CD4-positive, alpha-beta T cell (primary cell): ENCODE measurements around the gene NOTO. TPM values are rescaled to one million over a fixed set of nuclear protein-coding genes. Genes with fewer than 3 reads are reported as not detected.

Experiments used
- ATAC-seq: fragments of 200-7000 bp; cut with Tn5 transposase; one replicate; pipeline ENCODE4 v1.10.0; 2022; ENCODE audit warnings: mild to moderate bottlenecking; ENCODE audit not compliant: poor library complexity
- CTCF ChIA-PET: fragments of 350-600 bp; sonication (Branson Sonifier 250); formaldehyde crosslinking; loops from one replicate; lab custom pipeline; 2021; ENCODE audit warnings: antibody characterized with exemption, inconsistent platforms; lab: Charles Lee
- POLR2A ChIA-PET: fragments of 350-600 bp; sonication (Branson Sonifier 250); formaldehyde crosslinking; loops from one replicate; lab custom pipeline; 2021; ENCODE audit warnings: antibody characterized with exemption, inconsistent platforms; lab: Charles Lee
- DNase-seq, 14 experiments: peaks; one replicate each; pipeline ENCODE4 v3.0.0-alpha.2; 2013 to 2020; ENCODE audit warnings: mixed read lengths in 2 of 14
- H3K27ac ChIP-seq, 2 donors: one replicate each; pipeline versions ENCODE4 v1.5.1 to v1.7.0; 2013; ENCODE audit warnings: low read length in 2 of 2, low read depth in 1 of 2, mild to moderate bottlenecking in 1 of 2
- H3K27me3 ChIP-seq, 2 experiments: 1 replicate in 1 of 2; 2 replicates in 1 of 2; pipeline versions ENCODE4 v1.6.1 to v1.7.0; 2013; ENCODE audit warnings: low read length in 2 of 2, control low read depth in 1 of 2, mild to moderate bottlenecking in 1 of 2, moderate library complexity in 1 of 2; ENCODE audit not compliant: insufficient read depth in 2 of 2, control insufficient read depth in 1 of 2
- H3K36me3 ChIP-seq: one replicate; pipeline ENCODE4 v1.6.1; 2013; ENCODE audit warnings: low read length, control low read depth; ENCODE audit not compliant: insufficient read depth
- H3K4me1 ChIP-seq: one replicate; pipeline ENCODE4 v1.6.1; 2013; ENCODE audit warnings: low read length, control low read depth; ENCODE audit not compliant: insufficient read depth
- H3K4me3 ChIP-seq: one replicate; pipeline ENCODE4 v1.5.1; 2013; ENCODE audit warnings: mild to moderate bottlenecking, low read length, moderate library complexity
- H3K9me3 ChIP-seq, 2 experiments: 1 replicate in 1 of 2; 2 replicates in 1 of 2; pipeline versions ENCODE4 v1.6.1 to v1.7.0; 2013; ENCODE audit warnings: low read length in 2 of 2, mild to moderate bottlenecking in 2 of 2, control low read depth in 1 of 2, moderate library complexity in 1 of 2; ENCODE audit not compliant: control insufficient read depth in 1 of 2, insufficient read depth in 1 of 2
- H3K27ac Mint-ChIP-seq: one replicate; pipeline ENCODE4 v1.8.0; 2020; ENCODE audit warnings: mixed read lengths
- H3K27me3 Mint-ChIP-seq: one replicate; pipeline ENCODE4 v1.8.0; 2021; ENCODE audit warnings: mixed read lengths
- H3K36me3 Mint-ChIP-seq: one replicate; pipeline ENCODE4 v1.8.0; 2021; ENCODE audit warnings: low read depth, mixed read lengths
- H3K4me1 Mint-ChIP-seq: one replicate; pipeline ENCODE4 v1.8.0; 2021; ENCODE audit warnings: low read depth, mixed read lengths
- H3K4me3 Mint-ChIP-seq: one replicate; pipeline ENCODE4 v1.8.0; 2020; ENCODE audit warnings: mild to moderate bottlenecking, mixed read lengths
- H3K9me3 Mint-ChIP-seq: one replicate; pipeline ENCODE4 v1.8.0; 2020; ENCODE audit warnings: mixed read lengths
- CTCF ChIP-seq: fragments of 200-600 bp; IDR thresholded peaks from one replicate; pipeline ENCODE4 v1.8.0; 2022; ENCODE audit warnings: antibody characterized with exemption, mild to moderate bottlenecking
- intact Hi-C, 2 experiments: fragments of 100-400 bp; cut with DNase I in 1 of 2; cut with micrococcal nuclease in 1 of 2; formaldehyde crosslinking; loops; one replicate each; pipeline versions ENCODE4 v1.15.1 to v1.9.0; 2023 to 2025; cut with DNase I, micrococcal nuclease
- total RNA-seq, 174 experiments: library from RNA in 2 of 174; stranded (reverse) in 2 of 174; gene quantifications; one replicate each; pipeline ENCODE4 v1.2.3 and lab custom pipeline; 2021 to 2026

Gene NOTO
- total RNA-seq, 2 experiments from 2014 or later, result not detected

- H3K4me1 Mint-ChIP-seq, result peaks cover 65% of the 10 kb centered on the region
- H3K36me3 Mint-ChIP-seq, result peaks cover 45% of the 10 kb centered on the region
- Histone ChIP-seq H3K27ac (peak overlapping the region; percentile 82 to 90), H3K4me3 (peak overlapping the region; percentile 98), H3K36me3 (peaks cover 23% of the 10 kb centered on the region), H3K4me1 (peaks cover 39% of the 10 kb centered on the region), H3K27me3 (no peaks in the 10 kb centered on the region), H3K9me3 (no peaks in the 10 kb centered on the region)
- H3K9me3 Mint-ChIP-seq, result no peaks in the 10 kb centered on the region
- no peaks in the 10 kb centered on the region for H3K27me3 Mint-ChIP-seq
- CTCF ChIA-PET, result interaction anchor here (1.0 to 5.8 kb wide), 5 partner anchors 23 to 150 kb away, joined by 3 to 31 read pairs (median 14); partner anchors contain the start of genes ALMS1 and SMYD5
- POLR2A ChIA-PET, result interaction anchor here (1.1 to 3.9 kb wide), 9 partner anchors 9 to 885 kb away, joined by 3 to 46 read pairs (median 10); partner anchors contain the start of genes ALMS1, EGR4 and TPRKB
- no peak for TF ChIP-seq CTCF
- H3K27ac Mint-ChIP-seq, result peak overlapping the region; percentile 98
- peak in 3 of 14 experiments; percentile 7 to 35 (median 33) for DNase-seq
- H3K4me3 Mint-ChIP-seq, result peak overlapping the region; percentile 96
- intact Hi-C loops, result loop anchor here (2.0 to 10.0 kb wide), 5 partner anchors 33 to 1219 kb away; partner anchors contain the start of genes INO80B (in 2 of the 2), WBP1 (in 2 of the 2), ALMS1 (in 1 of the 2) and FBXO41 (in 1 of the 2)
- ATAC-seq, result no peak
These were observed 33.1 kb downstream of the NOTO start for GRCh38 chr2:73235315-73236028.

GRCh38 chr2:73237168-73237567 is 34.8 kb downstream of the NOTO start:
- TF ChIP-seq CTCF, result no peak
- Mint-ChIP-seq H3K4me3 (no peak overlapping the region), H3K36me3 (peaks cover 57% of the 10 kb centered on the region), H3K27me3 (no peaks in the 10 kb centered on the region), H3K4me1 (peaks cover 65% of the 10 kb centered on the region), H3K9me3 (no peaks in the 10 kb centered on the region), H3K27ac (peak overlapping the region; percentile 11)
- intact Hi-C loops, result loop anchor here (5.0 to 10.0 kb wide), 3 partner anchors 148 to 1218 kb away; partner anchors contain the start of genes INO80B (in 2 of the 2), WBP1 (in 2 of the 2), ALMS1 (in 1 of the 2) and TPRKB (in 1 of the 2)
- Histone ChIP-seq H3K27ac (no peak overlapping the region), H3K36me3 (peaks cover 38% of the 10 kb centered on the region), H3K4me3 (no peak overlapping the region), H3K4me1 (peaks cover 39% of the 10 kb centered on the region), H3K27me3 (no peaks in the 10 kb centered on the region), H3K9me3 (no peaks in the 10 kb centered on the region)
- CTCF ChIA-PET, result interaction anchor here (5.8 kb wide), 1 partner anchor 60 kb away, joined by 31 read pairs; no protein-coding TSS in a partner anchor
- DNase-seq (no peak), ATAC-seq (no peak)
- POLR2A ChIA-PET, result interaction anchor here (1.3 to 1.4 kb wide), 2 partner anchors 12 to 54 kb away, joined by 3 to 5 read pairs; no protein-coding TSS in a partner anchor

- Histone ChIP-seq H3K9me3 (no peaks in the 10 kb centered on the region), H3K4me1 (peaks cover 32% of the 10 kb centered on the region), H3K27ac (no peak overlapping the region), H3K27me3 (no peaks in the 10 kb centered on the region), H3K4me3 (no peak overlapping the region), H3K36me3 (peaks cover 47% of the 10 kb centered on the region)
- H3K9me3 Mint-ChIP-seq, result no peaks in the 10 kb centered on the region
- no peaks in the 10 kb centered on the region for H3K27me3 Mint-ChIP-seq
- peaks cover 62% of the 10 kb centered on the region for H3K36me3 Mint-ChIP-seq
- ChIA-PET CTCF (interaction anchor here (0.8 kb wide), 1 partner anchor 61 kb away, joined by 4 read pairs; no protein-coding TSS in a partner anchor), POLR2A (no interaction called here)
- H3K4me1 Mint-ChIP-seq, result peaks cover 55% of the 10 kb centered on the region
- peak overlapping the region; percentile 60 for H3K27ac Mint-ChIP-seq
- no peak for TF ChIP-seq CTCF
- no peak for ATAC-seq
- no peak for DNase-seq
- H3K4me3 Mint-ChIP-seq, result peak overlapping the region; percentile 53
- intact Hi-C loops, result loop anchor here (5.0 to 10.0 kb wide), 3 partner anchors 147 to 1217 kb away; partner anchors contain the start of genes INO80B (in 2 of the 2), WBP1 (in 2 of the 2), ALMS1 (in 1 of the 2) and TPRKB (in 1 of the 2)
These were observed 35.8 kb downstream of the NOTO start for GRCh38 chr2:73238149-73238548.
